IPS-NIHi7 (cell line): ENCODE results near the gene MSI2.

ENCODE experiments used
- DNase-seq: peaks from one replicate; pipeline ENCODE4 v3.0.0; 2012; ENCODE audit warnings: mixed read lengths; ENCODE audit errors: extremely low spot score

MSI2 gene

GRCh38 chr17:57434361-57434760, 178.0 kb downstream of the MSI2 start:
- DNase-seq, result no peak

- DNase-seq, result no peak
Measured at GRCh38 chr17:57436565-57436964, 180.2 kb downstream of the MSI2 start.

DNA sequence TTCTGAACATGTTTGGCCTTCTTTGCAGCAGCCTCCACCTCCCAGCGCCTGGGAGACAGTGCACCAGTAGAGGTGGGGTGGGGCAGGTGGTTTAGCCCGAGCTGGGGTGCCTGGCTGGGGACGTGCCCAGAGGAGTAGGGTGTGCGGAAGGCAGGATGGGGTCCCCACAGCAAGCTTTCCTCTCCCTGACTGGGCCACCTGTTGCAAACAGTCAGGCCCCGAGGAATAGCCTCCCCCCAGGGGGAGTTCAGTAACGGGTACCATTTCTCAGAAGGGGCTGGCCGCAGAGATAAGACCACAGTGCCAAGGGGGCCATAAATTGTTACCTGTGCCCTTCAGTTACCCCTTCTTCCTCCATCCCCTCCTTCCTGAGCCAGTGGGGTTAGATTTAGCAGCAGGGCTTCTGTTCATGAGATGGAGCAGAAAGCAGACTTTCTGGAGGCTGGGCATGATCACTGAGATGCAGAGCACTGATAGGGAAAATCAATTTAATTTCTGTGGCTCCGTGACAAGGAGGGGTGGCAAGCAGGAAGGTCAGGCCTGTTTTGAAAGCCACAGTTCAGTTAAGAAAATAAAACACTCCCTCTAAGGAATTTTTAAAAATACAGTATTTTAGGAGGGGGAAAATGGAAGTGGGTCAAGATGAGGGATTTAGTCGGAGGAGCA, 181.9 kb downstream of the MSI2 start:
- no peak for DNase-seq

- no peak for DNase-seq
Measured at GRCh38 chr17:57439651-57440050, 183.3 kb downstream of the MSI2 start.

DNA sequence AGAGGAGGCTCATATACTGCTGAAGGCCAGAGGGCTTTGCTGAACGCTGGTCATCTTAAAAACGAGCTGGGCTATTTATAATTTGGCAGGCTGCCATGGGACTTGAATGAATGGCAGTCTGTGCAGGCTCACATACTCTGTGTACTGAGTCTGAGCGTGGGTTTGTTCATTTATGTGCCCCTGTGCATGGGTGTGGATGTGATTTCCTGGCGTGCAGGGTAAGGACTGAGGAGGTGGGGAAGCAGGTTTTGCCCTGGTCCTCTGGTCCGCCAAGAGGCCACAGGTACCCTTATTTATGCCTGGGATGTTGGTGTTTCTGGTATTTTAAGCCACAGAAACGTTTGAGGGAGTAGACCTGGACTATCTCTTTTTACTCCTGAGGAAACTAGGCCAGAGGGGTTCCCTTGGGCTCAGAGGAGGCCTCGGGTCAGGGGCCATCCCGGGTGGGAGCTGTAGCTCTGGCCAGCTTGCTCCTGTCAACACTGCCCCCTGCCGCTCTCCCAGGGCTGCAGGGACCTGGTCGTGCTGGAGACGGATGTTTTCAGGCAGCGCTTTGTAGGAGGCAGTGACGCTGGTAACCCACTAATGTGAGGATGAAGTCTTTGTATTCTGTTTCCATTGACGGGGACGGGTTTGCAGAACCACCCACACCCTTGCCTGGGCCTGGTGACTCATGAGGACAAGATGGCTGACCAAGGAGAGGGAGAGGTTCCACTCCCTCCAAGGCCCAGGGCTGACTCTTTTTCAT, 184.4 kb downstream of the MSI2 start:
- peak; percentile 87 for DNase-seq

DNA sequence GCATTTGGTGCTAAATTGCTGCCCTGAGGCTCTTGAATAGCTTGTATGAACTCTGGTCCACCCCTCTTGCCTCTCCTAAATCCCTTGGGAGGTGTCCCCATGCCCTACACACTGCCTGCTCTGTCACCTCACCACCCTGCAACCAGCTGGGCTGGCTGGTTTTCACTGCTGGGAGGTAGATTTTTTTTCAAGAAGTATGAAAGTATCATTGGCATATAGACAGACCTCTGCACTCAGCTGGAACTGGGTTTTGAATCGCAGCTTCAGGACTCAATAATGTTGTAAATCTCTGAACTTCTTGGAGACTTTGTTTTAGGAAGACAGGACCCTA, 184.9 kb downstream of the MSI2 start:
- DNase-seq, result no peak

DNA sequence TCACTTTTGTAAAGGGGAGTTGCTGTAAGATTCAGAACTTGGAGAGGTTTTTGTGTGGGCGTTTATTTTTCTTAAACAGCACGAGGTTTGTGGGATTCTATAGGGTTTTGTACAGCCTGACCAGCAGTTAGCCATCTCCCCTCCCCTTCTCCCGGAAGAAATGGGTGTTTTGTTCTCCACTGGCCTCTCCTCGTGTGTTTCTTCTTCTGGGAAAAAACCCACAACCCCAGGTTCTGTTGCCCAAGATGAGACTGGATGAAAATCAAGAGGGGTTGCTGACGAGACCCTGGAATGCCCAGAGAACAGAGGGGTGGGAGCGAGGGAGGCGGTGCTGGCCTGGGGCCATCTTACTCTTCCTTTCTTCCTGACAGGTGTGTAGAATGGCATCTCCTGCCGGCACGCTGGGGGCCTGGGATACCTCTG, 186.1 kb downstream of the MSI2 start:
- DNase-seq, result no peak

DNA sequence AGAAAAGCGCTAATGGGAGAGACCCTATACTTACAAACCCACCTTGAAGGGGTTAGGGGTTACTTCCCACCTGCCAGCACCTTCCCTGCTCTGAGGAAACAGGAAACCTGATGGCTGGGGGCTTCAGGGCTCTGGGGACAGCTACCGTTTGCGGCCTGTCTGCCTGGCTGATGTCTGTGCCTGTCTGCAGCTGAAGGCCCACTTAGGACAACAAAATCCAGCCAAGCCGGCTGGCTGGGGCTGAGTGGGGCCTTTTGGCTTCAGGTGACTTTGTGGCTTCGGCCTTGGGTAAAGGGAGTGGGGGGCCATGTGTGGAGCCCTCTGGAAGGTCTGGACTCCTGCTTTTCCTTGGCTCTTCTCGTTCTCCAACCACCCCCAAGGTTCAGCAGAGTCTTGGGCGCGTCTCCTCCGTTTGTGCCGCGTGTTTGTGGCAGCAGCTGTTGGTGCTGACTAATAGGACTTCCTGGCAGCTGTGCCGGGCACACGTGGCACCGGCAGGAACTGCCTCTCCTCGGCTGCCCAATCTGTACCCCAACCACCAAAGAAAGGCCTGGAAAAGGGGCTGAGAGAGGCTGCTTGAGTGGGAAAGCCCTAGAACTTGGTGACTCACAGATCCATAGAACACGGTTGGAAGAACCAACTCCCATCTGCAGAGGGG, 186.7 kb downstream of the MSI2 start:
- no peak for DNase-seq

- no peak for DNase-seq
Measured at GRCh38 chr17:57443781-57444180, 187.5 kb downstream of the MSI2 start.

DNA sequence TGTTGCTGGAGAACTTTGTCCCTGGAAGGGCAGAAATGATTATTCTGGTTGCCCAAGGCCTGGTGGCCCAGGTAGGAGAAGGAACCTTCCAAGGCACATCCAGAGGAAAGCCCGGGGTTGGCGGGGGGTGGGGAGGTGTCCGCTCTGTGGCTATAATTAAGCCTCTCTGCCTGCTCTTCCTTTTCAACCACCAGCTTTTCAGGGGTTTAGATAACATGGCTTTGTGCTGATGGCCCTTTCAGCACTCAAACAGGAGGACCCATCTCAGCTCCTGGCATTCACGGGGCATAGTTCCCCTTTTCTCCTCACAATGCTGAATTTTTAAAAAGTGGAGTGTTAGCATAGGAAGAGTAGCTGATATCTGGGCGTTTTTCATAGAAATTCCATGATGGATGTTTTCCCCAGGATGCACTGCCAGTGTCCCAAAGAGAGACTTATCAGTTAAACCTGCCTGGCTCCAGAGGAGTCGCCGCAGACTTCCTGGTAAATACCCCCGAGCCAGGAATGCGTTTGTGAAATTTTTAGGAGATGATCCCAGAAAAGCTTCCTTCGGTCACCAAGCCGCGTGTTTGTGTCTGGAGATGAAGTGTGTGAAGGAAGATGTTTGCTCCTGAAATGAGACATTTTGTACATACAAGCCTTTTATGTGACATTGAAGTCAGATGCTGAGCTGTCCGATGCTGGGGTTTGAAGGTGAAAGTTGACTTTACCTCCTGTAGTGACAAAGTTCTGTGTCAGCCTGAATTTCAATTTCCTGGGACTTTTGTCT, 188.5 kb downstream of the MSI2 start:
- no peak for DNase-seq

DNA sequence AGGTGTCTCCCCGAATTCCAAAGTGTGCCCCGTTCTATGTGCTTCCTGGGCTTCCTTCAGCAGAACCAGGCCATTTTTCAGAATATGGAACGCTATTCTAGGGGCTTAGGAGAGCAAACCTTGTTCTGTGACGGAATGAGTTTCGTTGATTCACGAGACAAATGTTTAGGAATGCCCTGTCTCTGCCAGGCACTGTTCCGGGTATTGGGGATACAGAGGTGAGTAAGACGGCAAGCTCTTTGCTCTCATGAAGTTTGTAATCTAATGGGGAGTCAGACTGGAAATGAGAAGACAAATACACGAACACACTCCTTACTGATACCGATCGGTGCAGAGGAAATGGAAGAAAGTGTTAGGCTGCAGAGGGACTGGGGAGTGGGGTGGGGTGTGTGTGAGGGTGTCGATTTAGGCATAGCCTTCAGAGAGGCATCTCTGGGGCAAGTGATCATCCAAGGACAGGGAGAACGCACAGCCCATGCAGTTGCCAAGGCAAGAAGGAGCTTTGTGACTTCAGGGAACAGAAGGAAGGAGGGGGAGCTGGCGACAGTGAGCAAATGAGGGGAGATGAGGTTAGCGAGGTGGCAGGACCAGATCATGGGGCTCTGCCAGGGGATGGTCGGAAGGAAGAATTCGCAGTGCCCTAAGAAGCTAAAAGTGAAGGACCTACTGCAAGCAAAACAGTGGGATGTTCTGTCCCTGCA, 189.6 kb downstream of the MSI2 start:
- DNase-seq, result no peak

- DNase-seq, result no peak
Measured at GRCh38 chr17:57447357-57447989, 191.2 kb downstream of the MSI2 start.

DNA sequence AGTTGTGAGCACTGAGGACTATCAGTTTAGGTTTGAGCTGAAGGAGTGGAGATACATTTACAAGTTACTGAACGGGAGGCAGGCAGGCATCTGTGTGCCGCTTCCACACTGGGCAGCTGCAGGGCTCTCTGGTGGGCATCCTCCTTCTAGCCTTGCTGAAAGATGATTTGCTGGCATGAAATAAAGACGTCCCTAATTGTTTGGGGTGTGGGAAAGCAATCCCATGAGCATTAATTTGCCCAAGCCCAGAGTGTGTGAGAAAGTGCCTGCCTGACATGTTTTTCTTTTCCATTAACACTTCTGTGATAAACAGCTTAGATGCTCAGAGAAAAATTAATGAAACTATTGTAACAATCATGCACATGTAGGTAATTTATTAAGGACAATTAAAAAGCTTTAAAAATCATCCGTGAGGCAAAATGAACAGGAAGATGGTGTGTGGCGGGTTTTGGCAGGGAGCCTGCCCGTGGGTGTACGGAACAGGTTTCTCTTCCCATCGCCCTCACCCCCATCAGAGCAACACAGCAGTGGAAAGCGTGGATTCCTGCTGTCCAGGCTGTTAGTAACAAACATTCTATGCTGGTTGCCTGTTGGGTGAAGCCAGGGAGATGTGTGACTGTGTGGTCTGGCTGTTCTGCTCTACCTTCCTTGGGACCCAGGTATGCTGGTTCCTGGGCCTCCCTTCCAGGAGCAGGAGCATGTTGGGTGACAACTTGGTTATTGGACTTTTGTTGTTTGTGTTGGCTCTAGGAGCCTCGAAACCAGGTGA, 191.9 kb downstream of the MSI2 start:
- no peak for DNase-seq

- no peak for DNase-seq
Measured at GRCh38 chr17:57448759-57449283, 192.5 kb downstream of the MSI2 start.

- no peak for DNase-seq
Measured at GRCh38 chr17:57451191-57451590, 194.9 kb downstream of the MSI2 start.

DNA sequence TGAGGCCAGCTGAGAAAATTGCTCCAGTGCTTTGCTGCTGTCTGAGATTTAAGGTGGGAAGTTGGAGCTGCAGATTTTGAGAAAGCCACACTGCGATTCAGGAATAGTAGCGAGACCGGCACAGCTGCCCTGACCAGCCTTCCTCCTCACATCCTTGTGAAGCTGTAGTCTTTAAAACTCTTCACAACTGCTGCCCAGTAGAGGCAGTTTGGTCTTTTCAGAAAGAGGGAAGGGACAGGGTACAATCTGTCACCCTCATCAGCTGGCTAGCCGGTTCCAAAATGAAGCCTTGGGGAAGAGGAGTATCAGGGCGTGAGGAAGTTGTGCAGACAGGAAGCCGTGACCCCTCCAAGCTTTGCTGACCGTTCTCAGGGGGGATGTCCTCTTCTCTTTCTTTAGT, 195.3 kb downstream of the MSI2 start:
- DNase-seq, result no peak

DNA sequence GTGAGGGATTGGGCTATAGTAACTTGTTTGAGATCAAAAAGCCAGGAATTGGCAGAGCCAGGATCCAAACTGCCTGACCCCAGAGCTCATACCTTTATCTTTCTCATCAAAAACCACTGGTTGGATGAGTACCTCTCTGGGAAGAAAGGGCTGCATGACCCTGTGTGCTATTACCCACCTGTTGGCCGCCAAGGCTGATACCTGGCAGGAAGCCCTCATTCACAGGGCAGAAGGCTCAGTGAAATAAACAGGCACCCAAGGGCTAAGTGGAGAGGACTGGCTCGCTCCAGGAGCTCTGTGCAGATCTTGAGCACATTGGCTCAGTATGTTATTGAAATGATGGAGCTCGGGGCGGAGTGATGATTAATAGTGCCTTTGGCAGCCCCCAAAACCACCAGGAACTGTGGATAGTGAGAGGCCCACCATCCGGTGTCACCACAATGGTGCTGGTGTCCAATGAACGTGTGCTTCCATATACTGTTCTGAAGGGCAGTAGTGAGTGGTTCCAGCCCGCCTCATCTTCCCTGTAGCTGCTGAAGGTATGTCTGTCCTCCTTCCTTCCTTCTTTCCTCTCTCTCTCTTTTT, 197.6 kb downstream of the MSI2 start:
- no peak for DNase-seq

GRCh38 chr17:57454729-57455062, 198.4 kb downstream of the MSI2 start:
- no peak for DNase-seq

- DNase-seq, result no peak
Measured at GRCh38 chr17:57455063-57455914, 199.0 kb downstream of the MSI2 start.
